HepG2 (cell line): ENCODE measurements around the gene TFAP2E. TPM values are rescaled to one million over a fixed set of nuclear protein-coding genes. Genes with fewer than 3 reads are reported as not detected.

Experiments used
- CEBPB ChIP-seq: IDR thresholded peaks from 2 replicates; pipeline ENCODE4 v1.6.1; 2011; ENCODE audit warnings: low read depth, low read length, improper control_type of control experiment, borderline replicate concordance
- CHCHD3 ChIP-seq: sonication (generic); formaldehyde crosslinking; IDR thresholded peaks from 2 replicates; pipeline ENCODE4 v1.8.0; 2022; ENCODE audit warnings: mild to moderate bottlenecking, missing genetic modification reagents, moderate library complexity
- DPF2 ChIP-seq: sonication (generic); formaldehyde crosslinking; IDR thresholded peaks from 2 replicates; pipeline ENCODE4 v1.4.0; 2020; ENCODE audit warnings: mild to moderate bottlenecking, low read depth, missing genetic modification reagents, borderline replicate concordance
- MED13 ChIP-seq: sonication (generic); formaldehyde crosslinking; IDR thresholded peaks from 2 replicates; pipeline ENCODE4 v1.5.0; 2020; ENCODE audit warnings: missing genetic modification reagents
- MED8 ChIP-seq: sonication (generic); formaldehyde crosslinking; IDR thresholded peaks from 2 replicates; pipeline ENCODE4 v1.8.1; 2023; ENCODE audit warnings: mild to moderate bottlenecking, missing genetic modification reagents; ENCODE audit not compliant: insufficient replicate concordance
- RARG ChIP-seq: sonication (generic); formaldehyde crosslinking; IDR thresholded peaks from 2 replicates; pipeline ENCODE4 v1.4.0; 2020; ENCODE audit warnings: low read depth, mild to moderate bottlenecking, missing genetic modification reagents
- REPIN1 ChIP-seq: sonication (generic); formaldehyde crosslinking; IDR thresholded peaks from 2 replicates; pipeline ENCODE4 v1.8.0; 2022; ENCODE audit warnings: missing genetic modification reagents, low read depth, mild to moderate bottlenecking, borderline replicate concordance
- SP1 ChIP-seq, 2 experiments: fragments of 450-650 bp in 1 of 2; sonication (generic) in 1 of 2; formaldehyde crosslinking in 1 of 2; IDR thresholded peaks; 2 replicates each; pipeline versions ENCODE4 v1.4.0 to v1.6.1; 2016 to 2020; ENCODE audit warnings: missing genetic modification reagents in 1 of 2
- SRSF4 ChIP-seq: fragments of 200-400 bp; formaldehyde crosslinking; IDR thresholded peaks from one replicate; pipeline ENCODE4 v1.6.1; 2018; ENCODE audit warnings: mild to moderate bottlenecking, low read depth, low read length, moderate library complexity; ENCODE audit not compliant: poor library complexity, severe bottlenecking
- STAT5B ChIP-seq: sonication (generic); formaldehyde crosslinking; IDR thresholded peaks from 2 replicates; pipeline ENCODE4 v1.4.0; 2020; ENCODE audit warnings: missing genetic modification reagents
- TAF15 ChIP-seq: fragments of 200-400 bp; formaldehyde crosslinking; IDR thresholded peaks from one replicate; pipeline ENCODE4 v1.6.1; 2018; ENCODE audit warnings: mild to moderate bottlenecking, low read depth, low read length; ENCODE audit not compliant: poor library complexity, severe bottlenecking
- THYN1 ChIP-seq: sonication (generic); formaldehyde crosslinking; IDR thresholded peaks from 2 replicates; pipeline ENCODE4 v1.8.1; 2023; ENCODE audit warnings: low read depth, mild to moderate bottlenecking, moderate library complexity, missing genetic modification reagents, borderline replicate concordance
- ZBTB43 ChIP-seq: sonication (generic); formaldehyde crosslinking; conservative IDR thresholded peaks from 2 replicates; pipeline ENCODE4 v1.4.0; 2020; ENCODE audit warnings: missing genetic modification reagents
- ZFP36 ChIP-seq: fragments of 150-350 bp; IDR thresholded peaks from 2 replicates; pipeline ENCODE4 v1.6.1; 2018; ENCODE audit warnings: borderline replicate concordance, low read length, low read depth; ENCODE audit not compliant: partially characterized antibody
- ZNF138 ChIP-seq: sonication (generic); formaldehyde crosslinking; IDR thresholded peaks from 2 replicates; pipeline ENCODE4 v1.5.0; 2020; ENCODE audit warnings: mild to moderate bottlenecking, low read depth, missing genetic modification reagents
- ZNF224 ChIP-seq: sonication (generic); formaldehyde crosslinking; IDR thresholded peaks from 2 replicates; pipeline ENCODE4 v1.5.0; 2020; ENCODE audit warnings: mild to moderate bottlenecking, missing genetic modification reagents
- ZNF333 ChIP-seq: sonication (generic); formaldehyde crosslinking; IDR thresholded peaks from 2 replicates; pipeline ENCODE4 v1.4.0; 2020; ENCODE audit warnings: mild to moderate bottlenecking, missing genetic modification reagents, borderline replicate concordance
- ZNF562 ChIP-seq: sonication (generic); formaldehyde crosslinking; IDR thresholded peaks from 2 replicates; pipeline ENCODE4 v1.8.0; 2022; ENCODE audit warnings: missing genetic modification reagents, borderline replicate concordance
- ZNF7 ChIP-seq: IDR thresholded peaks from 2 replicates; pipeline ENCODE4 v1.6.1; 2016; ENCODE audit warnings: missing biosample characterization, missing genetic modification reagents
- polyA plus RNA-seq, 8 experiments: library from polyadenylated mRNA; depleted of rRNA in 3 of 8; stranded (reverse) in 7 of 8; unstranded in 1 of 8; fragments of >200 nt; fragmentation: Illumina TruSeq in 4 of 8; extraction: Trizol in 4 of 8; gene quantifications; 2 replicates each; pipeline versions ENCODE4 v1.2.1 to v1.2.3, GENCODE V29; 2011 to 2016; ENCODE audit warnings: low read depth in 4 of 8, missing spikeins in 1 of 8, mixed read lengths in 1 of 8; ENCODE audit not compliant: insufficient read depth in 1 of 8
- total RNA-seq, 5 experiments: library from RNA; depleted of rRNA; stranded (reverse); fragments of >200 nt; fragmentation: Illumina TruSeq; extraction: Trizol; gene quantifications; 2 replicates each; pipeline ENCODE4 v1.2.3, GENCODE V29; 2016; ENCODE audit warnings: low read depth in 1 of 5
- TF ChIP-seq, protein P1 (sequence below): sonication (generic); formaldehyde crosslinking; IDR thresholded peaks from 2 replicates; pipeline ENCODE4 v1.8.1; 2023; ENCODE audit warnings: missing genetic modification reagents, inconsistent platforms, borderline replicate concordance
- TF ChIP-seq, protein P2 (sequence below): sonication (generic); formaldehyde crosslinking; IDR thresholded peaks from 2 replicates; pipeline ENCODE4 v1.4.0; 2020; ENCODE audit warnings: missing genetic modification reagents
- TF ChIP-seq, protein P3 (sequence below): fragments of 450-650 bp; IDR thresholded peaks from 2 replicates; pipeline ENCODE4 v1.6.1; 2016

Gene TFAP2E
- total and polyA plus RNA-seq, 2 of the 13 experiments (the other 11 are each of a cell fraction or from before 2014, with no cell fraction given) = 0.31 to 0.41 TPM

DNA sequence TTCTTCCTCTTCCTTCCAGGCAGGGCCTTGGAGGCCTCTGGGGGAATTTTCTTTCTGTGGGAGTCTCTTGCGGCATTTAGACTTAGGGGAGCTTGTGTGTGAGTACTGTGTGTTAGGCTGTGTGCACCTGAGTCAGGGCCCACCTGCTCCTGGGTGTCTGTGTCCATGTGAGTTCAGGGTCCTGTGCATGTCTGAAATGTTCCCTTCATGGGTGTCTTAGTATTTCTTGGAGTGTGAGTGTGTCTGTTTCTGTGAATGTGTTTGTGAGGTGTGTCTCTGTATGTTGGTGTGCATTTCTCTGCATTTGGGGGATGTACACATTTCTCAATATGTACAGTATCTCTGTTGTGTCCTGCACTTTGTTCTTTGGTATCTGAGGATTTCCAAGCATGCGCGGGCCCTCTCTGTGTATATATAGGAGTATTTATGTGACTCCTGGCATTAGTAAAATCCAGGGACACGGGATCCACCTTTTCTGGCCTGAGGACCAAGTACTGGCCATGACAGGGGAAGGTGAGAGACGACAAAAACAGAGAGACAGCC is 2.4 kb downstream of the TFAP2E start (continued):
- TF ChIP-seq THYN1 (CRISPR knock-in tag) (no peak), MED8 (no peak), ZNF224 (CRISPR knock-in tag) (no peak), SP1 (IDR thresholded peaks at IDR 0.05) (no peak), SP1 (CRISPR knock-in tag; IDR thresholded peaks at IDR 0.05) (peak; percentile 16; the same call in 1 of the 2 replicates), REPIN1 (CRISPR knock-in tag) (no peak), SRSF4 (no peak), DPF2 (CRISPR knock-in tag) (0 out of 2 replicates have a peak, but pooled peaks have one; percentile 22), ZNF138 (CRISPR knock-in tag) (no peak), MED13 (CRISPR knock-in tag) (0 out of 2 replicates have a peak, but pooled peaks have one; percentile 33), ZFP36 (no peak), ZNF7 (CRISPR knock-in tag) (no peak), TAF15 (no peak), ZNF333 (CRISPR knock-in tag) (no peak), CHCHD3 (CRISPR knock-in tag) (no peak), STAT5B (CRISPR knock-in tag) (no peak), CEBPB (peak; percentile 16; the same call in 1 of the 2 replicates), ZBTB43 (CRISPR knock-in tag) (peak; percentile 88), RARG (CRISPR knock-in tag) (no peak), ZNF562 (CRISPR knock-in tag) (no peak)
- TF ChIP-seq, protein P1, sequence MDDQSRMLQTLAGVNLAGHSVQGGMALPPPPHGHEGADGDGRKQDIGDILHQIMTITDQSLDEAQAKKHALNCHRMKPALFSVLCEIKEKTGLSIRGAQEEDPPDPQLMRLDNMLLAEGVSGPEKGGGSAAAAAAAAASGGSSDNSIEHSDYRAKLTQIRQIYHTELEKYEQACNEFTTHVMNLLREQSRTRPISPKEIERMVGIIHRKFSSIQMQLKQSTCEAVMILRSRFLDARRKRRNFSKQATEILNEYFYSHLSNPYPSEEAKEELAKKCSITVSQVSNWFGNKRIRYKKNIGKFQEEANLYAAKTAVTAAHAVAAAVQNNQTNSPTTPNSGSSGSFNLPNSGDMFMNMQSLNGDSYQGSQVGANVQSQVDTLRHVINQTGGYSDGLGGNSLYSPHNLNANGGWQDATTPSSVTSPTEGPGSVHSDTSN (CRISPR knock-in tag) = no peak
- TF ChIP-seq, protein P2, sequence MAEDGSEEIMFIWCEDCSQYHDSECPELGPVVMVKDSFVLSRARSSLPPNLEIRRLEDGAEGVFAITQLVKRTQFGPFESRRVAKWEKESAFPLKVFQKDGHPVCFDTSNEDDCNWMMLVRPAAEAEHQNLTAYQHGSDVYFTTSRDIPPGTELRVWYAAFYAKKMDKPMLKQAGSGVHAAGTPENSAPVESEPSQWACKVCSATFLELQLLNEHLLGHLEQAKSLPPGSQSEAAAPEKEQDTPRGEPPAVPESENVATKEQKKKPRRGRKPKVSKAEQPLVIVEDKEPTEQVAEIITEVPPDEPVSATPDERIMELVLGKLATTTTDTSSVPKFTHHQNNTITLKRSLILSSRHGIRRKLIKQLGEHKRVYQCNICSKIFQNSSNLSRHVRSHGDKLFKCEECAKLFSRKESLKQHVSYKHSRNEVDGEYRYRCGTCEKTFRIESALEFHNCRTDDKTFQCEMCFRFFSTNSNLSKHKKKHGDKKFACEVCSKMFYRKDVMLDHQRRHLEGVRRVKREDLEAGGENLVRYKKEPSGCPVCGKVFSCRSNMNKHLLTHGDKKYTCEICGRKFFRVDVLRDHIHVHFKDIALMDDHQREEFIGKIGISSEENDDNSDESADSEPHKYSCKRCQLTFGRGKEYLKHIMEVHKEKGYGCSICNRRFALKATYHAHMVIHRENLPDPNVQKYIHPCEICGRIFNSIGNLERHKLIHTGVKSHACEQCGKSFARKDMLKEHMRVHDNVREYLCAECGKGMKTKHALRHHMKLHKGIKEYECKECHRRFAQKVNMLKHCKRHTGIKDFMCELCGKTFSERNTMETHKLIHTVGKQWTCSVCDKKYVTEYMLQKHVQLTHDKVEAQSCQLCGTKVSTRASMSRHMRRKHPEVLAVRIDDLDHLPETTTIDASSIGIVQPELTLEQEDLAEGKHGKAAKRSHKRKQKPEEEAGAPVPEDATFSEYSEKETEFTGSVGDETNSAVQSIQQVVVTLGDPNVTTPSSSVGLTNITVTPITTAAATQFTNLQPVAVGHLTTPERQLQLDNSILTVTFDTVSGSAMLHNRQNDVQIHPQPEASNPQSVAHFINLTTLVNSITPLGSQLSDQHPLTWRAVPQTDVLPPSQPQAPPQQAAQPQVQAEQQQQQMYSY (CRISPR knock-in tag) = no peak; the same call in 1 of the 2 replicates
- TF ChIP-seq, protein P3, sequence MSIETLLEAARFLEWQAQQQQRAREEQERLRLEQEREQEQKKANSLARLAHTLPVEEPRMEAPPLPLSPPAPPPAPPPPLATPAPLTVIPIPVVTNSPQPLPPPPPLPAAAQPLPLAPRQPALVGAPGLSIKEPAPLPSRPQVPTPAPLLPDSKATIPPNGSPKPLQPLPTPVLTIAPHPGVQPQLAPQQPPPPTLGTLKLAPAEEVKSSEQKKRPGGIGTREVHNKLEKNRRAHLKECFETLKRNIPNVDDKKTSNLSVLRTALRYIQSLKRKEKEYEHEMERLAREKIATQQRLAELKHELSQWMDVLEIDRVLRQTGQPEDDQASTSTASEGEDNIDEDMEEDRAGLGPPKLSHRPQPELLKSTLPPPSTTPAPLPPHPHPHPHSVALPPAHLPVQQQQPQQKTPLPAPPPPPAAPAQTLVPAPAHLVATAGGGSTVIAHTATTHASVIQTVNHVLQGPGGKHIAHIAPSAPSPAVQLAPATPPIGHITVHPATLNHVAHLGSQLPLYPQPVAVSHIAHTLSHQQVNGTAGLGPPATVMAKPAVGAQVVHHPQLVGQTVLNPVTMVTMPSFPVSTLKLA = peak; percentile 28; the same call in 1 of the 2 replicates
